ENCODE data around the gene SLC1A7.

SLC1A7 gene

DNA sequence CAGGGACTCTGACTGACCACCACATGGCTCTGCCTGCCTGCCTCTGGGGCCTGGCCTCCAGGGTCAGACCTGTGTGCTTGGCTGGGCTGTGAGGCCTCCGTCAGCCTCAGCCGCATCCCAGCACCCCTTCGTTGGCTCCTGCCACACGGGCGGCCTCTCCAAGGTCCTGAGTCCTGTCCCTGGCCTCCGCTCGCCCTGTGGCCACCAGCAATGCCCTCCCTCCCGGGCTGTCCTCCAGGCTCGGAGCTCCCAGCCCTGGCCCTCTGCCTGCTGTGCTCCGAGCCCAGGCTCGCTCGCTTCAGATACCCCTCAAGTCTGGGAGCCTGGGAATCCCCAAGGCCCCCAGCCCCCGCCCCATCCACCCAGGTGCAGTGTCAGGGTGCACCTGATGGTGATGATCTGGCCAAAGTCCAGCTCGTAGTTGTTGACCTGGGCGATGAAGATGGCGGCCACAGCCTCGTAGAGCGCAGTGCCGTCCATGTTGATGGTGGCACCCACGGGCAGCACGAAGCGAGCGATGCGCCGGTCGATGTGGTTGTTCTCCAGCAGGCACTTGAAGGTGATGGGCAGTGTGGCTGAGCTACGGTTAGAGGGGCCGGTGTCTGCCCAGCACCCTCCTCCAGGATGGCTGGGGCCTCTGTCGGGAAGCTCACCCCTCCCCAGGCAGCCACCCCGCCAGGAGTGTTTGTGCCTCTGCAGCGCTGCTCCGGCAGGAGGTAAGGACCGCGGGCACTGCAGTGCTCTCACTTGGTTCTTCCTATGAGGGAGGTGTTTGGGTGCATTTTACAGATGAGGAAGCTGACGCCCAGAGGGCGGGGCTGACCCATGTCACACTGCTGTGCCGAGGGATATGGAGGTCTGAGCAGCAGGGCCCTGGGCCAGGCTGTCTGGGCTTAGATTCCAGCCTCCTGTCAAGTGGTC, 52.0 kb downstream of the SLC1A7 start:
- TF ChIP-seq, protein P1, sequence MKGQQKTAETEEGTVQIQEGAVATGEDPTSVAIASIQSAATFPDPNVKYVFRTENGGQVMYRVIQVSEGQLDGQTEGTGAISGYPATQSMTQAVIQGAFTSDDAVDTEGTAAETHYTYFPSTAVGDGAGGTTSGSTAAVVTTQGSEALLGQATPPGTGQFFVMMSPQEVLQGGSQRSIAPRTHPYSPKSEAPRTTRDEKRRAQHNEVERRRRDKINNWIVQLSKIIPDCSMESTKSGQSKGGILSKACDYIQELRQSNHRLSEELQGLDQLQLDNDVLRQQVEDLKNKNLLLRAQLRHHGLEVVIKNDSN (IDR thresholded peaks at IDR 0.05): no peak
- no peak for TF ChIP-seq EP300 (IDR thresholded peaks at IDR 0.05; ENCODE audit: borderline replicate concordance)
- no peak for TF ChIP-seq TCF12 (IDR thresholded peaks at IDR 0.05; ENCODE audit: low read depth)
- TF ChIP-seq, protein P2, sequence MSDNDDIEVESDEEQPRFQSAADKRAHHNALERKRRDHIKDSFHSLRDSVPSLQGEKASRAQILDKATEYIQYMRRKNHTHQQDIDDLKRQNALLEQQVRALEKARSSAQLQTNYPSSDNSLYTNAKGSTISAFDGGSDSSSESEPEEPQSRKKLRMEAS (IDR thresholded peaks at IDR 0.05): no peak
- TF ChIP-seq EGR1 (IDR thresholded peaks at IDR 0.05): no peak
- TF ChIP-seq, protein P3, sequence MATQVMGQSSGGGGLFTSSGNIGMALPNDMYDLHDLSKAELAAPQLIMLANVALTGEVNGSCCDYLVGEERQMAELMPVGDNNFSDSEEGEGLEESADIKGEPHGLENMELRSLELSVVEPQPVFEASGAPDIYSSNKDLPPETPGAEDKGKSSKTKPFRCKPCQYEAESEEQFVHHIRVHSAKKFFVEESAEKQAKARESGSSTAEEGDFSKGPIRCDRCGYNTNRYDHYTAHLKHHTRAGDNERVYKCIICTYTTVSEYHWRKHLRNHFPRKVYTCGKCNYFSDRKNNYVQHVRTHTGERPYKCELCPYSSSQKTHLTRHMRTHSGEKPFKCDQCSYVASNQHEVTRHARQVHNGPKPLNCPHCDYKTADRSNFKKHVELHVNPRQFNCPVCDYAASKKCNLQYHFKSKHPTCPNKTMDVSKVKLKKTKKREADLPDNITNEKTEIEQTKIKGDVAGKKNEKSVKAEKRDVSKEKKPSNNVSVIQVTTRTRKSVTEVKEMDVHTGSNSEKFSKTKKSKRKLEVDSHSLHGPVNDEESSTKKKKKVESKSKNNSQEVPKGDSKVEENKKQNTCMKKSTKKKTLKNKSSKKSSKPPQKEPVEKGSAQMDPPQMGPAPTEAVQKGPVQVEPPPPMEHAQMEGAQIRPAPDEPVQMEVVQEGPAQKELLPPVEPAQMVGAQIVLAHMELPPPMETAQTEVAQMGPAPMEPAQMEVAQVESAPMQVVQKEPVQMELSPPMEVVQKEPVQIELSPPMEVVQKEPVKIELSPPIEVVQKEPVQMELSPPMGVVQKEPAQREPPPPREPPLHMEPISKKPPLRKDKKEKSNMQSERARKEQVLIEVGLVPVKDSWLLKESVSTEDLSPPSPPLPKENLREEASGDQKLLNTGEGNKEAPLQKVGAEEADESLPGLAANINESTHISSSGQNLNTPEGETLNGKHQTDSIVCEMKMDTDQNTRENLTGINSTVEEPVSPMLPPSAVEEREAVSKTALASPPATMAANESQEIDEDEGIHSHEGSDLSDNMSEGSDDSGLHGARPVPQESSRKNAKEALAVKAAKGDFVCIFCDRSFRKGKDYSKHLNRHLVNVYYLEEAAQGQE (IDR thresholded peaks at IDR 0.05; ENCODE audit: low read depth): no peak
- no peak for TF ChIP-seq TAF1 (IDR thresholded peaks at IDR 0.05; ENCODE audit: low read depth)
- TF ChIP-seq CEBPB (IDR thresholded peaks at IDR 0.05): no peak
- no peak for TF ChIP-seq ZBTB7A (IDR thresholded peaks at IDR 0.05; ENCODE audit: low read depth)
- no peak for TF ChIP-seq FOXM1 (IDR thresholded peaks at IDR 0.05; ENCODE audit: borderline replicate concordance, low read depth)
- TF ChIP-seq YY1 (IDR thresholded peaks at IDR 0.05; ENCODE audit: low read depth): no peak
- no peak for TF ChIP-seq CREB1 (IDR thresholded peaks at IDR 0.05; ENCODE audit: low read depth)
- TF ChIP-seq NFIC (IDR thresholded peaks at IDR 0.05): no peak
- TF ChIP-seq TEAD4 (IDR thresholded peaks at IDR 0.05): no peak
- TF ChIP-seq RAD21 (IDR thresholded peaks at IDR 0.05; ENCODE audit: low read depth): no peak

DNA sequence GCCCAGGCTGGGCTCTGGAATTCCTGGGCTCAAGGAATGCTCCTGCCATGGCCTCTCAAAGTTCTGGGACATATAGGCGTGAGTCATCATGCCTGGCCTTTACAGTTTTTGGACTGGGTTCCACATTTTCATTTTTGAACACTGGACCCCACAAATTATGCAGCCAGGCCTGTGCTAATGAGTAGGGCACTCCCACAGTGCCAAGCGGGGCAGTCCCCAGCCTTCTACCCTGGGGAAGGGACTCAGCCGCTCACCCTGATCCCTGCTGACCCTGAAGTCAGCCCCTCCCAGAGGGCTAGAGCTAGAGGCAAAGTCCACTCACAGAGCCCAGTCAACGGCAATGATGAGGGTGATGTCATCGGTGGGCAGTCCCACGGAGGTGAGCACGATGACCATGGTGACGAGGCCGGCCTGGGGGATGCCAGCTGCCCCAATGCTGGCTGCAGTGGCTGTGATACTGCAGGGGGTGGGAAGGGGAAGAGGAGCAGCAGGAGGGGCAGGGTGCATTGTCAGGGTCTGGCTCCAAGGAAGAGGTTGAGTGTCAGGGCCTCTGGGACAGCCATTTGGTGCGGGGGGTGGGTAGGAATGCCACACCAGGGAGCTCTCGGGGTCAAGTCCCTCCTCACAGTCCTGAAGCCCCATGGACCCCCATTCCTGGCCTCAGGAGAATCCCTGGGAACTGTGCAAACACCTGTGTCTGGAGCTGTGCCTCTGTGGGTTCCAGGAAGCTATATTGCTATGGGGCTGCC, 52.8 kb downstream of the SLC1A7 start:
- TF ChIP-seq, protein P1 (IDR thresholded peaks at IDR 0.05): no peak
- TF ChIP-seq CEBPB (IDR thresholded peaks at IDR 0.05) (no peak), YY1 (IDR thresholded peaks at IDR 0.05; ENCODE audit: low read depth) (no peak), EGR1 (IDR thresholded peaks at IDR 0.05) (no peak)

DNA sequence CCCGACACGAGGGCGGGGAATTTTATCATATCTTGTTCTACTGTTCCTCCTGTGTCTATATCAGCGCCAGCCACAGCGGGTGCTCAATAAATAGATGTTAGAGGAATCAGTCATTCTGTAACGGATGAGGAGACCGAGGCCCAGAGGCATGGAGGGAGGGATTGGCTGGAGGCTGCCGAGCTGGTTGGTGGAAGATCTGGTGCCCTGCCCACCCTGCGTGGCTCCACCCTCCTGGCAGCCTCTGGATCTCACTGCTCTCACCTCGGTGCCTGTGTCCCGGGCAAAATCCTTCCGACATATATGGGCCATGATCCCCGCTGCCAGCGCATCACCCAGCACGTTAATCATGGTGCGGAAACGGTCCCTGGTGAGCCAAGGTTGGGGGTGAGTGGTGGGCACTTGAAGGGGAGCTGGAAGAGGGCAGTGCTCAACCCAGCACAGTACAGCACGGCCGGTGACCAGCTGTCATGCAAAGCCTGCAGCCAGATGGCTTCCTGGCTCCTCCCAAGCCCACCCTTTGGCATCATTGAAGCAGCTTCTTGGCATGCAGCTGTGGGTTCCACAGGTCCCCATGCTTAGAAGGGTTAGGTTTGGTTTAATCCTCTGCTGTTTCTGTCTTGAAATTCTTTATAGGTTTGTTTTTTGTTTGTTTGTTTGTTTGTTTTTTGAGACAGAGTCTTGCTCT, 53.7 kb downstream of the SLC1A7 start:
- TF ChIP-seq TCF12 (IDR thresholded peaks at IDR 0.05; ENCODE audit: low read depth) (no peak), NFIC (IDR thresholded peaks at IDR 0.05) (no peak), EP300 (IDR thresholded peaks at IDR 0.05; ENCODE audit: borderline replicate concordance) (no peak), ZBTB7A (IDR thresholded peaks at IDR 0.05; ENCODE audit: low read depth) (no peak), TAF1 (IDR thresholded peaks at IDR 0.05; ENCODE audit: low read depth) (no peak), YY1 (IDR thresholded peaks at IDR 0.05; ENCODE audit: low read depth) (no peak)
- TF ChIP-seq, protein P2 (IDR thresholded peaks at IDR 0.05): no peak
- TF ChIP-seq, protein P1 (IDR thresholded peaks at IDR 0.05): no peak
- TF ChIP-seq, protein P3 (IDR thresholded peaks at IDR 0.05; ENCODE audit: low read depth): no peak

DNA sequence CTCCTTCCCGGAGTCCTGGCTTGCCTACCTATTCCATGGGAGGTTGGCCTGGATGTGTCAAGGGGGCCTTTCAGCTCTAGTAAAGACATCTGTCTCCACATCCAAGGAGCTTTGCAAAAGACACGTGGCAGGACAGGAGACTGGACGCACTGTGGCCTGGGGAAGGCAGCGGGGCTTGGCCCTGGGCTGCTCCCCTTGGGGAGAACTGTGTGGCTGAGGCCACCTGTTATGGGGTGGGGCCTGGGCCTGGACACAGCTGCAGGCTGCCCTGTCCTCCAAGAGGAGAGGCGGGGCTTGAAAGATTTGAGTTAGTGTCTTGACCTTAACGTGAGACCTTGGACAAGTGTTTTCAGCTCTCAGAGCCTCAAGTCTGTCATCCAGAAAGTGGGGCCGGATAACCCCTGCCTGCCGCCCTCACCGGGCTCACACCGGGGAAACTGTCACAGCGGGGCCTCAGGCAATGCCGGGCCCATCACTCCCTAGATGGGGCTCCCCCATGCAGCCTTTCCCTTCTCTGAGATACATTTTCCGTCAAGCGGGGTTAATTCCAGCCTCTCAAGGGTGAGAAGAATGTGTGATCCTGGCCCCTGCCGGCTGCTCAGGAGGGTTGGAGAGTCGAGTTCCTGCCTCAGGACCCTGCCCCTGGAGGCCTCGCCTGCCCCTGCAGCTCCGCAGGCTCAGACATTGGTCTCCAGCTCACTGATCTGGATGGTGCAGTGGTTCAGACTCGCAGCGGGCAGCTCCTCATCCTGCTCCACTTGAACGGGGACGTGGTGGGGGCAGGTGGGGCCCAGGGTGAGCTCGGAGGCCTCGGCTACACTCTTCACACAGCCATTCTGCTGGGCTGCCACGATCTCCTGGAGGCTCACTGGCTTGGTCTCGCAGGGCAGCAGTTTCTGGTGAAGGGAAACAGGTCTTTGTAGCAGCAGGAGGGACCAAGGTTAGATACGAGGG, 54.8 kb downstream of the SLC1A7 start:
- TF ChIP-seq FOXM1 (IDR thresholded peaks at IDR 0.05; ENCODE audit: borderline replicate concordance, low read depth): no peak
- TF ChIP-seq ZBTB7A (IDR thresholded peaks at IDR 0.05; ENCODE audit: low read depth): no peak
- no peak for TF ChIP-seq TCF12 (IDR thresholded peaks at IDR 0.05; ENCODE audit: low read depth)
- no peak for TF ChIP-seq EP300 (IDR thresholded peaks at IDR 0.05; ENCODE audit: borderline replicate concordance)
- TF ChIP-seq, protein P2 (IDR thresholded peaks at IDR 0.05): no peak
- TF ChIP-seq CREB1 (IDR thresholded peaks at IDR 0.05; ENCODE audit: low read depth): no peak
- TF ChIP-seq YY1 (IDR thresholded peaks at IDR 0.05; ENCODE audit: low read depth): no peak
- TF ChIP-seq TAF1 (IDR thresholded peaks at IDR 0.05; ENCODE audit: low read depth): no peak
- TF ChIP-seq, protein P3 (IDR thresholded peaks at IDR 0.05; ENCODE audit: low read depth): no peak
- TF ChIP-seq, protein P1 (IDR thresholded peaks at IDR 0.05): no peak
- no peak for TF ChIP-seq EGR1 (IDR thresholded peaks at IDR 0.05)

Data from Ishikawa (cell line).